Femur (tissue), 1 donor: ENCODE data around the gene LARGE2.
"Not testable (repeated sequence)": the region's sequence is repeated elsewhere in the genome, so short reads cannot be mapped to it uniquely, and the experiment has no call there.

Experiments
- DNase-seq: peaks from one replicate; pipeline ENCODE4 v3.0.0-alpha.2; 2017

The LARGE2 gene

DNA sequence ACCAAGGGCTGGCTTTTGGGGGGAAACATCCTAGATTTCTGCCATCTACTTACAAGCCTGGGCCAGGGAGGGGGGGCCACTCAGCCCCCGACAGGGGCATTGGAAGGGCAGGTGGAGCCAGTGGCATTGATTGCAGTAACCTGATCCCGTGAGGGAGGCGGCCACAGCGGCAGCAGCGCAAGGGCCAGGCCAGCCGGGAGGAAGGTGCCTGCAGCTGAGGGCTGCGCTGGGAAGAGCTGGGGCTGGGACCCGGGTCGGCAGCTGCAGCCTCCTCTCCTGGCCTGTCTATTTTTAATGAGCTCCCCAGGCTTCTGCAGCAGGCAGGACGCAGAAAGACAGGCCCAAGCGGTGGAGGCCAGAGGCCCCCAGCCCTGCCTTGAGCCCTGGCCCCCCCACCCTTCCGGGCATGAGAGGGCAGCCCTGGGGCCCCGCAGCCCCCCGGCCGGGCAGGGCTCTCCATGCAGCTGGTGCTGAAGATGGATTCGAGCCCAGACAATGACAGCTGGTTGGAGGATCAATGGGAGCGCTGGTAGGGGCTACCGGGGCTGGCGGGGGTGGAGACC lies 26.0 kb upstream of the LARGE2 start:
- DNase-seq, result peak; percentile 74

DNA sequence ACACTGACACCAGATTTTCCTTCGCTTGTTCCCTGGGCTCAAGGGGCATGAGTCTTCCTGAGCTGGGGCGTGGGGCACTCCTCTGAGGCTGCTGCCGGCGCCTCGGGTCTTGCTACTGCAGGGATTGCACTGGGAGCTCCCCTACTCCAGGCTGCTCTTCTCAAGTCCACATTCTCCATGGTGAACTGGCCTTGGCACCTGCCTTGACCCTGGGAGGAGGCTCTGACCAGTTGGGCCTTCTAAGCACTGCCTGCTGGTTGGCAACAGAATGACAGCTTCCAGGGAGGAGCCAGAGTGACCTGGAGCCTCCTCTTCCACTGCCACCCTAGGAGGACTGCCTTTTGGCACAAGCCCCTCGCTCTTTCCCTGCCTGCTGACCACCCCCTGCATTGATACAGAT lies 24.9 kb upstream of the LARGE2 start:
- DNase-seq, result no peak

DNA sequence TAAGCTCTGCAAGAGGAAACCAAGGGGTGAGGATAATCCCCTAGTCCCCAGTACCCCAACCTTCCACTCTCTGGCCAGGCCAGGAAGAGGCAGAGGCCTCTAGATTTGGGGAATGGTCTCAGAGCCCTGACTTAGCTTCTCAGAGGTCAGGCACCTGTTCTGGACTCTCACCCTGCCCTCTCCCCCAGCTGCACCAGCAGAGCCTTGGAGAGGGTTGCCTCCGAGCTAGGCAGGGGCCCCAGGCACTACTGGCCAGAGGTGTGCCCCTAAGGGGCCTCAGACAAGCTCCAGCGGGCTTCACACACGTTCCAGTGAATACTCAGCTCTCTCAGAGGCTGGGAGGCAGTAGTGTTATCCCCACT lies 23.4 kb upstream of the LARGE2 start:
- no peak for DNase-seq

DNA sequence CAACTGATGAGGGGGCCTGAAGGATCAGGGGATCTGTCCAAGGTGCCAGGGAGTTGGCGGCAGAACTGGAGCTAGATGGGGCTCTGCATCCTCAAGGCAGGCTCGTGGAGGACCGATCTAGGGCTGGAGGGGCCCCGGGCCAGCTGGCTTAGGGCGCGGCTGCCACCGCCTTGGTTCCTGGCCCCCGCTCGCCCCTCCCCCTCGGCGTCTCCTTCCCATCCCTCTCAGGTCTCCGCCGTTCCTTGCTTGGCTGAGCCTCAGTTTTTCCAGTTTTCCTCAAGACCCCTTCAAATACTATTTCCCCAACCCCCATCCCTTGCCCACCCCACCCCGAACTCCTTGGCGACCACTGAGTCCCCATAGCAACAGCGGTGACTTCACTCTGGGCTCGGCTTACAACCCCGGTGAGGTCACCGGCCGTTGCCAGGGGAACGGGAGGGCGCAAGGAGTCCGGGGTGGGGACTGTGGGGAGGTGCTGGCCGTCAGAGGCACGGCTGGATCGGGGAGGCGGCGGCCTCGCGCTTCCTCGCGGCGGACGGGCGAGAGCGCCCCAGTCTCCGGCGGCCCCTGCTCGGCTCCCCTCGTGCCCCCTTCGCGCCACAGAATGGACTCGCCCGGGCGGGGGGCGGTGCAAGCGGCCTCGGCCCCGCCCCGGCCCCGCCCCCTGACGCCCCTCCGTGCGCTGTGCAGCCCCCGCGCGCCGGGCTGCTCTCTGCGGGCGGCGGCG lies 22.8 kb upstream of the LARGE2 start:
- DNase-seq, result peak; percentile 93

DNA sequence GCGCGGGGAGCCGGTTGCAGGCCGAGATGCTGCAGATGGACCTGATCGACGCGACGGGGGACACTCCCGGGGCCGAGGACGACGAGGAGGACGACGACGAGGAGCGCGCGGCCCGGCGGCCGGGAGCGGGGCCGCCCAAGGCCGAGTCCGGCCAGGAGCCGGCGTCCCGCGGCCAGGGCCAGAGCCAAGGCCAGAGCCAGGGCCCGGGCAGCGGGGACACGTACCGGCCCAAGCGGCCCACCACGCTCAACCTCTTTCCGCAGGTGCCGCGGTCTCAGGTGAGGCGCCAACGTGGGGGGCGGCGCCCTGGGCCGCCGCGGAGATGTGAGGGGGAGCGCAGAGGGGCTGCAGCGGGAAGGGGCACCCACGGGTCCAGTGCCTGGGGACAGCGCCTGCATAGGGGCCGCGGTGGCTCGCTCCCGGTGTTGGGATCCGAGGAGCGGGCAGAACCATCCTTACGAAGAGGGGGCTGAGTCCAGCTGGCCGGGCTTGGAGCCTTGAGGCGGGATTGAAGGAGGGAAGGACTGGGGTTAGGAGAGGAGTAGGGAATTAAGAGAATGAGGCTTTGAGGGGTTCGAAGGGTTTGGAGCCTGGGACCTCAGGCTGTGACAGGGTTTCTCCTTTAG lies 22.2 kb upstream of the LARGE2 start:
- not testable (repeated sequence) for DNase-seq

DNA sequence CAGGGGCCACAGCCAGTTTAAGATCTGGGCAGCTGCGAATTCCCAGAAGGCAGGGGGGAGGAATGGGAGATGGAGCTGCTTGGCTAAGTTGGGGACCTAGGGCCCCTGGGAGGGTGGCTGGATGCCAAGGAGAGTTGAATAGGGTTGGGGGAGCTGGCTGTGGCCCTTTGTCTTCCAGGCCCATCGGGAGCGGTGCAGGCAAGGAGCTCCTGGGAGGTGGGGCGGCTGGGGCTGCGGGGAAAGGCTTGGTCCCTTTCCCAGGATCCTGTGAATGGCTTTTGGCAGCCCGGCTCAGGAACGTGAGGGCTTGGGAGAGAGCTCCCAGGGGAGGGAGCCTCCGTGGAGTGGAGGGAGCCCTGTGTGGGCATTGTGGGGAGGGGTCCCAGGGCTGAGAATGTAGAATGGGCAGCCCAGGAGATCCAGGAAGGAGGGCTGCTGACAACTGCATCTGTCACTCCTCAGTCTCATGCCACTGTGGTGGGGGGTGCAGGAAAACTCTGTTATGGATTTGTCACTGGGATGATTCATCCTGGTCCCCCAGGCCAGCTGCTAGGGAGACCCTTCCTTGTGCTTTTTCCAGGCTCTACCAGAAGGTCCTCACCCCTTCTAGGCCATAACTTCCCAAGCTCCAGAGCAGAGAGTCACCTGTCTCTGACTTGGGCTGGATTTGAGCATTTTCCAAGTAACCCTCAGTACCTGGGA lies 21.4 kb upstream of the LARGE2 start:
- DNase-seq, result no peak

DNA sequence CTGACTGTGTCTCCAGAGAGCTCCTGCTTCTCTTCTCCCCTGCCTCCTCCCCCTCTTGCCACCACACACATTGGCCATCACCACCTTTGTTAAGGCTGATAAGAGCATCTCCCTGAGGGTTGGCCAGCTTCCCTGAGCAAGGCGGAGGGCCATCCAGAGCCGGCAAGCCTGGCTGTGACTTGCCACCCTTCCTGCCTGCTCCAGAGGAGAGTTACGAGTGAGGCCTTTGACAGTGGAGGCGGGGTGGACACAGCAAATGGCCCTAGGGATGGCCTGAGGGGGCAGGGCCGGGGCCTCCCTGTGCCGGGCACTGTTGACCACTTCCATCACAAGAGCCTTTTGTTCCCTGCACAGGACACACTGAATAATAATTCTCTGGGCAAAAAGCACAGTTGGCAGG lies 20.8 kb upstream of the LARGE2 start:
- no peak for DNase-seq

DNA sequence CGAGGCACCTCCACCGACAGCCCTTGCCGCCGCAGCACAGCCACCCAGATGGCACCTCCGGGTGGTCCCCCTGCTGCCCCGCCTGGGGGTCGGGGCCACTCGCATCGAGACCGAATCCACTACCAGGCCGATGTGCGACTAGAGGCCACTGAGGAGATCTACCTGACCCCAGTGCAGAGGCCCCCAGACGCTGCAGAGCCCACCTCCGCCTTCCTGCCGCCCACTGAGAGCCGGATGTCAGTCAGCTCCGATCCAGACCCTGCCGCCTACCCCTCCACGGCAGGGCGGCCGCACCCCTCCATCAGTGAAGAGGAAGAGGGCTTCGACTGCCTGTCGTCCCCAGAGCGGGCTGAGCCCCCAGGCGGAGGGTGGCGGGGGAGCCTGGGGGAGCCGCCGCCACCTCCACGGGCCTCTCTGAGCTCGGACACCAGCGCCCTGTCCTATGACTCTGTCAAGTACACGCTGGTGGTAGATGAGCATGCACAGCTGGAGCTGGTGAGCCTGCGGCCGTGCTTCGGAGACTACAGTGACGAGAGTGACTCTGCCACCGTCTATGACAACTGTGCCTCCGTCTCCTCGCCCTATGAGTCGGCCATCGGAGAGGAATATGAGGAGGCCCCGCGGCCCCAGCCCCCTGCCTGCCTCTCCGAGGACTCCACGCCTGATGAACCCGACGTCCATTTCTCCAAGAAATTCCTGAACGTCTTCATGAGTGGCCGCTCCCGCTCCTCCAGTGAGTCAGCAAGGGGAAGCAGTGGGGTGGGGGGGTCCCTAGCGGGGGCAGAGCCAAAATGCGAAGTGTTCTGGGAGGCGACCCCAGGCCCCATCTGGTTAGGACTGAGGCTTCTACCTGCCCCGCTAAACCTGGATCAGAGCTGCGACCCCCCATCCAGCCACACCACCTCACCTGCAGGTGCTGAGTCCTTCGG lies 19.7 kb upstream of the LARGE2 start:
- no peak for DNase-seq

DNA sequence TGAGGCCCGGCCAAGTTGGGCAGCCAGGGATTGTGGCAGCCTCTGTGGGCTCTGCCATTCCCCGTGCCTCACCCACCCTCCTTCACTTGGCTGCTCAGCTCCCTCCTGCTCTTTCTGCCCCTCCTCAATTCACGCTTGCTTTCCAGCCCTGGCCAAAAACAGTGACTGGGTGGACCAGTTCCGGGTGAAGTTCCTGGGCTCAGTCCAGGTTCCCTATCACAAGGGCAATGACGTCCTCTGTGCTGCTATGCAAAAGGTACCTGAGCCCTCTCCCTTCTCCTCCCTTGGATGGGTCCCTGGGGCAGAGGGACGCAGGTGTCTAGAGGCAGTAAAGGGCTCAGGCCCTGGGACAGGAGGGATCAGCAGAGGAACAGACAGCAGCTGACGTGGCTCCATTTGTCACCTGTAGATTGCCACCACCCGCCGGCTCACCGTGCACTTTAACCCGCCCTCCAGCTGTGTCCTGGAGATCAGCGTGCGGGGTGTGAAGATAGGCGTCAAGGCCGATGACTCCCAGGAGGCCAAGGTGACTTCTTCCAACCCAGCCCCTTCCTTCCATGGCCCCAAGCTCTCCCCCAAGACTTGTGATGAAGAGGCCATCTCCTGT lies 18.0 kb upstream of the LARGE2 start:
- DNase-seq, result no peak

DNA sequence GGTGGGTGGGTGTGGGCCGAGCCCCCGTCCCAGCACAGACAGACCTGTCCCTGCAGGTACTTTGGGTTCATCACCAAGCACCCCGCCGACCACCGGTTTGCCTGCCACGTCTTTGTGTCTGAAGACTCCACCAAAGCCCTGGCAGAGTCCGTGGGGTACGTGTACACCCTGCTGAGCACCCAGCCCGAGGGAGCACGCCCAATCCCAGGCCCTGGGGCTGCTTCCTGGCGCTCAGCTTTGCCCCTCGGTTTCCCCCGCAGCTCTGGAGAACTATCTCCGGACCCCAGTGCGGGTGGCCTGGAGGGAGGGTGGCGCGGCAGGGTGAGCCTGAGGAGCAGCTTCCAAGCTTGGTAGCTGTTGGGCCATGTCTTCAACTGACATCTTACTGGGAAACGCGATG lies 17.4 kb upstream of the LARGE2 start:
- DNase-seq, result no peak

DNA sequence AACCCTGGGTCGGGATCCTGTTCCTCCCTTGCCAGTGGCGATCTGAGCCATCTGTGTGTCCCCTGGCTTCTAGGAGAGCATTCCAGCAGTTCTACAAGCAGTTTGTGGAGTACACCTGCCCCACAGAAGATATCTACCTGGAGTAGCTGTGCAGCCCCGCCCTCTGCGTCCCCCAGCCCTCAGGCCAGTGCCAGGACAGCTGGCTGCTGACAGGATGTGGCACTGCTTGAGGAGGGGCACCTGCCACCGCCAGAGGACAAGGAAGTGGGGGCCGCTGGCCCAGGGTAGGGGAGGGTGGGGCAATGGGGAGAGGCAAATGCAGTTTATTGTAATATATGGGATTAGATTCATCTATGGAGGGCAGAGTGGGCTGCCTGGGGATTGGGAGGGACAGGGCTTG lies 16.9 kb upstream of the LARGE2 start:
- DNase-seq, result not testable (repeated sequence)

DNA sequence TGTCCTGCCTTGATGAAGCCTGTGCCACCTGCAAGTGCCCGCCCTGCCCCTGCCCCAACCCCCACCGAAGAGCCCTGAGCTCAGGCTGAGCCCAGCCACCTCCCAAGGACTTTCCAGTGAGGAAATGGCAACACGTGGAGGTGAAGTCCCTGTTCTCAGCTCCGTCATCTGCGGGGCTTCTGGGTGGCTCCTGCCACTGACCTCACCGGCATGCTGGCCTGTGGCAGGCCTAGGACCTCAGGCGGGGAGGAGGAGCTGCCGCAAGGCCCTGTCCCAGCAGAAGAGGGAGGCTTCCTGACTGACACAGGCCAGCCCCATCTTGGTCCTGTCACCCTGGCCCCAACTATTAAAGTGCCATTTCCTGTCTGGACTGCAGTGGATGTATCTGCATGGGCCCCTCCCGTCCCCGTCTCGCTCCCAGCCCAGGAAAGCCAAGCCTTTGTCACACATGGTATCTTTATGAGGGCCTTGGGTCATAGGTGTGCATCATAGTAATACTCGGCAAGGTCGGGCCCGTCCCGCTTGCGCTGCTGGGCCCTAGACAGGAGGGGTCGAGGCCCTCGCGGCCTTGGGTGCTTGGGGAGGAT lies 16.3 kb upstream of the LARGE2 start:
- DNase-seq, result no peak

DNA sequence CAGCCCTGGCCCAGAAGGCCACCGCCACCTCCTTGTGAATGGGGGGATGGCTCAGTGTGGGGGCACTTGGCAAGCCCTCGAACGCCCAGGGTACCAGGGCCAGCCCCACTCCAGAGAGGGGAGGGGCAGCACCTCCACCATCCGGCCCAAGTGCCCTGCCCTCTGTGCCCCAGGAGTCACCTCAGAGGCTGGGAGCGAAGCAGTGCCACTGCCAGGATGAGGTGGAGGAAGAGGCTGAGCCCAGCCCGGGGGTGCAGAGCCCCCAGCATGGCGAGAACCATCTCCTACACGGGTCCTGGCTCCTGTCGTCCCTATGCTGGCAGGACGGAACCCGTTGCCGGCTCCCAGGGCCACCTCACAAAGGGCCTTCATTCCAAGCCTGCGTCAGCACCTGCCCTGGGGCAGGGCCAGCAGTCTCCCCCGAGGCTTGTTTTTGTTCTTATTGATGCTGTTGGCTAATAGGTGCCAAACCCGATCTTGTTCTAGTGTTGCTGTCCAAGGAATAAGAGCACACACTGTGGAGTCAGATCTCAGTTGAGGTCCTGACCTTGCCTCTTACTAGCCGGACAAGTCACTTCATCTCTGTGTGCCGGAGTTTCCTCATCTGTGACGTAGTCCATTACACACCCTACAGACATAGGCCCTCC lies 15.4 kb upstream of the LARGE2 start, which contains the start of gene FREY1:
Gene FREY1 (minus strand): TSS at position 307 of the 647 bp plus-strand sequence. CDS start 26 bp downstream, at position 281.
- DNase-seq, result no peak

DNA sequence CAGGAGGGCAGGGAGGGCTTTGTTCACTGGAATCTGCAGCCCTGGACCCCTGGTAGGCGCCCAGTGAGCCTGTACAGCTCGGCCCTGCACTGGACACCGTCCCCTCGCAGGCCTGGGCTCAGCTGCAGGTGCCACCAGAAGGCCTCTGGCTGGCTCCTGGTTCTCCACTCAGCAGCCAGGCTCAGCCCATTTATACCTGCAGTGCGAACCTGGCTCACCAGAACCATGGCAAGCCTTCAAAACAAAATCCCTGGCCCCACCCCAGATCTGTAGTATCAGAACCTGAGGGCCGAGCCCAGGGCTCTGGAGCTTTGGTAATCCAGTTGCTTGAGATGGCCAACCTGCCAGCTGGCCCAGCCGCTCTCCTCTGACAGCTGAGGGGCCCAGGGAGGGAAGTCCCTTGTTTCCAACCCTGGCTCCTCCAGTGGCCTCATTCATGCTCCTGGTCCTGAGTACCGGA lies 14.5 kb upstream of the LARGE2 start:
- DNase-seq, result peak; percentile 63

DNA sequence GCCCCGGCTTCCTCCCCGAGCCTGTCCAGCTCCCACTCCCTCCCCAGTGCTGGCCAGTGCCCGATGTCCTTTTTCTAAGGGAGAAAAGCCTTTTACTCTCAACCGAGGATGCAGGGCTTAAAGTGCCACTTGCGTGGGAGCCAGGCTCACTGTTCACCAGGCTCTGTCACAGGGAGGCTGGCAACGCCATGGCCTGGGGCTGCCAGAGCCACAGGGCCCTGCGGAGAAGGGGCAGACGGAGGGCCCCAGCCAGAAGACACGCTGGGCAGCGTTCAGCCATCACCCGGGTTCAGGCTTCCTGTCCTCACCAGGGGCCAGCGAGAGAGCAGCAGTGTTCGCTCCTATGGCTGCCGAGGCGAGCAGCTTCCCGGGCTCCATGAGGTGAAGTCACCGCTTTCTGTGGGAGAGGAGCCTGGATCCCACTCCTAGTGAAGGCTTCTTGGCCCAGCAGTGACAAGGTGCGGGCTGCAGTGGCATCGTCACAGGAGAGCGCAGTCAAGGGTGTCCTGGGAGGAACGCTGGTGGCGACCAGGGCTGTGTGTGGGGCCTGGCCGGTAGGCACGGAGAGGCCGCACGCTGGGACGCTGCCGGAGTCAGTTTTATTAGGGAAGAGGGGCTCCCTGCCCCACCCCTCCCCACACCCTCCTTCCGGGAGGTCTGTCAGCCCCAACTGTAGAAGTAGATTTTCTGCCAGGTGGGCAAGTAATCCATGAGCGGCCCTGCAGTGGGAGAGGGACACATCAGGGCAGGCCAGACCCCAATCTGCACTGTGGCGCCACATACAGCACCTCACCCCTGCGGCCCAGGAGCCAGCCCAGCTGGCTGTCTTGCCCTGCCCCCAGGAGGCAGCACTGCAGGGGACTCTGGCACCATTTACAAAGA lies 12.6 kb upstream of the LARGE2 start:
- DNase-seq, result no peak

DNA sequence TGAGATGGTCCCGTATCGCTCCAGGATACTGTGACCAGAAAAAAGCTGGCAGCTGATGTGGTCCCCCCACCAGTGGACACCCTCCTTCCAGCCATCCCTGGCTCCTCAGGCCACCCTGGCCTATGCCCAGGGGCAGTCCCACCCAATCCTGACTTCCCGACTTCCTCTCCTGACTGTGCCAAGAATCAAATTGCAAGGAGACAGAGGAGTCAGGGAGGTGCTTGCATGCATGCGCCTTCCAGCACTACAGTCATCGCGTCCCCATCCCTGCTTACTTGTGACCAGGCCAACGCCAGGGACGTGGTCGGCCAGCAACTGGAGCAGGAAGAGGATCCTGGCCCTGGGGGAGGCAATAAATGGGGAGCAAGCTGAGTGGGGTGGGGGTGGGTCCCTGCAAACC lies 11.8 kb upstream of the LARGE2 start:
- no peak for DNase-seq

DNA sequence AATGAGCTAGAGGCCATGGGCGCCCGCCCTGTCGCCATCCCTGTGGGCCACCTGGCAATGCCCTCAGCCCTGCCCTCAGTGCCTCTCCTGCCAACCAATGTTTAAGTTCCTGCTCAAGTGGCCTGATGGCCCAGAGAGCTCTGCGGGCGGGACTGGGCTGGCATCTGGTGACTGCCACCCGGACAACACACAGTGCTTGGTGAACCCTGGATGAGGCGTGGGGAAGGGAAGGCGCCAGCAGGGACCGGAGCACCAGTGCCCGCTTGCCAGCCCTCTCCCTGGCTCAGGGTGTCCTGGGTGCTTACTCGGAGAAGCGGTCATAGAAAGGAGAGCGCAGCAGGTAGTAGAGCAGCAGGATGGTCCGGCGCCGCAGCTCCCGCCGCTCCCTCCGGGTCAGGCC lies 8.9 kb upstream of the LARGE2 start:
- DNase-seq, result no peak

DNA sequence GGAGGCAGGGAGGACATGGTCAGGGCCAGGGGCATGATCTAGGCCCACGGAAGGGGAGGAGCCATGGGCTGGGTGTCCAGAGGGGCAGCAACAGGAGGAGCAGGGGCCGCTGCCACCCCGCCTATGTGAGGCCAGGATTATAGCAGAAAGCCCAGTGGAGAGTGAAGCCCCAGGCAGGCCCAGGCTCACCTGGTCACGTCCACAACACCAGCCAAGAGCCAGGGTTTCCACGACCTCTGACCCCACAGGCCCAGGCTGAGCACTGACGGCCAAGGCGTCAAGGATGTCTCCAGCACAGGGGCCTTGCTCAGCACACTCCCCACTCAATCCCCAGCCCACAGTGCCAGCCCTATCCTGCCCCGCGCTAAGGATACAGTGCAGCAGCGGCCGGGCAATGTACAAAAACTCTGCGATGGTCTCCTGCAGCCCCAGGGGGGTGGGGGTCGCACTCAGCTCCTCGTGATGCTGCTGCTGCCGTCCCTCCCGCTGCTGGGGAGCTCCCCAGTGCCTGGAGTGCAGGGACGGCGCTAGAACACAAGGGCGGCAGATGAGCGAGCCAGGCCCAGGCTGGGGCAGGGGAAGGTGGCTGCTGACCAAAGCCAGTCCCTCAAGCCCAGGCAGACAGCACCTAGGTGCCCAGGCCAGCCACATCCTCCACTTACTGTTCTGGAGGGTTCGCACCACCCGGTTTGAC lies 8.4 kb upstream of the LARGE2 start:
- no peak for DNase-seq

DNA sequence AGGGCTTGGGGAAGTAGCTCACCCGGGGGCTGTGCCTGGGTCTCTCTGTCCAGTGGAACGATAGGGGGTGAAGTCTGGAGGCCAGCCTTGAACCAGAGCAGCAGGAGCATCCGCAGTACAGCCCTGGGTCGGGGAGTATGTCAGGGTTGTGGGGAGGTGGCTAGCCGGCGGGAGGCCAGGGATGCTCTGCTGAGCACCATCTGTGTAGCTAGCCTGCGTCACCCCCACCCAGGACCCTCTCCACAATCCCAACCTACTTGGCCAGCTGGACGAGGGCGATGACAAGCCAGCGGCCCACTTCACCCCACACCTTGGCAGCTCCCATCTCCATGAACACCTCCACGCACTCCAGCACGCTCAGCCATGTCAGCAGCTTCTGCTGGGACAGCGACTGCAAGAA lies 7.0 kb upstream of the LARGE2 start:
- DNase-seq, result no peak

DNA sequence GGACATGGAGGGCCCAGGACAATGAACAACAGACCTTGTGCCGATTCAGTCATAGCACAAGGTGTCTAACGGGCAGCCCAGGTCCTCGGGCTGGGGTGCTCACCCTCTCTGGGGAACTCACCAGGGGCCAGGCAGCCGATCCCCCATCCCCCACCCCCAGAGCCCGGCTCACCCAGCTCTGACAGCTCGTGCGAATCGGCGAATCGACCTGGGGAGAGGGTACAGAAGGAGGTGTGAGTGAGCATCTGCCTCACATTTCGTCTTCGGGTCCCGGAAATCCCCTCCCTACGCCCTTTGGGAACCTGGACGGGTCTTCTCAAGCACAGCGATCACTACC lies 5.2 kb upstream of the LARGE2 start:
- DNase-seq, result no peak
